CD4-positive, alpha-beta T cell treated with Interleukin-10 for 1 hour (primary cell): ENCODE measurements around the gene GDPGP1.
"Not testable (repeated sequence)": the region's sequence is repeated elsewhere in the genome, so short reads cannot be mapped to it uniquely, and the experiment has no call there.

ENCODE experiments used
- DNase-seq: peaks from one replicate; pipeline ENCODE4 v3.0.0-alpha.2; 2020

The GDPGP1 gene

DNA sequence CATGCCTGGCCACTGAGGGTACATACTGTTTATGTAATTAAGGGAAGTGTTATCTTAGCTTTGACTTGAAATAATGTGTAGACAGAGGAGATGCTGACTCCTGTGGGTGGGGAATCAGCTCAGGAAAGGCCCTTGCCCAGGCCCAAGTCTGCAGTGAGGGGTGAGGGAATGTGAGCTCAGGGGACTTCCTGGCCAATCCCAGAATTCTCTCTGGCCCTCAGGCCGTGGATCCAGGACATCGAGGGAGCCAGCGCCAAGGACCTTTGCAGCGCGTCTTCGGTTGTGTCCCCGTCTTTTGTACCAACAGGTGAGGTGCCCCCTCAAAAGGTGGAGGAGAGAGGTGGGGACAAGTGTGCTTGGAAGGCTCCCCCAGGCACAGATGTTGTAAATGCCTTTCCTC is 6.7 kb upstream of the GDPGP1 start:
- no peak for DNase-seq

- DNase-seq: no peak
These were observed 5.9 kb upstream of the GDPGP1 start for GRCh38 chr15:90227816-90228772.

DNA sequence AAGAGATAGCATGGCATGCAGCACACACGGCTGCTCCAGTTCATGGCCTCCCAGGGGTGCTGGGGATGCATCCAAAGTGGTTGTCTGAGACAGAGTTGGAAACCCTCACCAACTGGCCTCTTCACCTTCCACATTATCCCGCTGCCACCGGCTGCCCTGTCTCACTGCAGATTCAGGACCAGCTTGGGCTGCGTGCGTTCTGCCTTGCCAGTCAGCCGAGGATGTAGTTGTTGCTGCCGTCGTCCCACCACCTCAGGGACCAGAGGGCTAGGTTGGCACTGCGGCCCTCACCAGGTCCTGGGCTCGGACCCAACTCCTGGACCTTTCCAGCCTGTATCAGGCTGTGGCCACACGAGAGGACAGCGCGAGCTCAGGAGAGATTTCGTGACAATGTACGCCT is 5.0 kb upstream of the GDPGP1 start:
- no peak for DNase-seq

DNA sequence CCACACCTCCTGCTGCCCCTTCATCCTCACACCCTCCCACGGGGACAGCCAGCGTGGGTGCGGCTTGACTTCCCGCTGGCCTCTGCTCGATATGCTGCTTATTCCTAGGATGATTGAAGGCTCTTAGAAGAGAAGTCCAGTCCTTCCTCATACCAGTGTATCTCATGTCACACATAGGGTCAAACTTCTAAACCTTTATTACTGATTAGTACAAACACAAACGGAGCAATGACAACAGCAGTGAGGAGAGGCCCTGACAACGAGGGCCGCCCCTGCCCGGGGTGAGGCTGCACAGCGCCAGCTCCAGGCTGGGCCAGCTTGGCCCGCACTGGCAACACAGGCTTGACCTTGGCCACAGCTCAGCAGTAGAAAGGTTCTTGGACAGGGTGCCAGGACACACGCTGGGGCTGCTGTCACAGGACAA is 3.9 kb upstream of the GDPGP1 start:
- DNase-seq: no peak

DNA sequence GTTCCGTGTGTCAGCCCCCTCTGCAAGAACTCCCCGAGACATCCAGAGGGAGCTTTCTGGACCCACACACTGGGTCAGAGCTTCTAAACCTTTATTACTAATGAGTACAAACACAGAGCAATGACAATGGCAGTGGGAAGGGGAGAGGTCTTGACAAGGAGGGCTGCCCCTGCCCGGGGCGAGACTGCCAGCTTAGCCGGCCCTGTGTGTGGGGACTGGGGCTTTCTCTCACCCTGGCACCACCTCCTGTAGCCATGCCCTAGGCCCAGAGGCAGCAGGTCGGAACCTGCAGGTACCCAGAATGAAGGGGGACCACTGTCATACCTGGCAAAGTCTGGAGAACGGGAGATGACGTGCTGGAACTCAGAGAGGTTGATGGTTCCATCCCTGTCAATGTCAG is 3.4 kb upstream of the GDPGP1 start:
- DNase-seq: no peak

GRCh38 chr15:90231028-90232017 is 2.7 kb upstream of the GDPGP1 start:
- DNase-seq: peak; percentile 90

GRCh38 chr15:90232196-90232595 is 1.8 kb upstream of the GDPGP1 start:
- peak; percentile 29 for DNase-seq

GRCh38 chr15:90232941-90233386 is 1.0 kb upstream of the GDPGP1 start:
- DNase-seq: peak; percentile 23

GRCh38 chr15:90233387-90234095 is 468 bp upstream of the GDPGP1 start, which contains the start of gene CIB1:
CIB1 (minus strand) TSS chr15:90233941; CDS start chr15:90233885, 56 bp downstream.
- DNase-seq: peak; percentile 97

DNA sequence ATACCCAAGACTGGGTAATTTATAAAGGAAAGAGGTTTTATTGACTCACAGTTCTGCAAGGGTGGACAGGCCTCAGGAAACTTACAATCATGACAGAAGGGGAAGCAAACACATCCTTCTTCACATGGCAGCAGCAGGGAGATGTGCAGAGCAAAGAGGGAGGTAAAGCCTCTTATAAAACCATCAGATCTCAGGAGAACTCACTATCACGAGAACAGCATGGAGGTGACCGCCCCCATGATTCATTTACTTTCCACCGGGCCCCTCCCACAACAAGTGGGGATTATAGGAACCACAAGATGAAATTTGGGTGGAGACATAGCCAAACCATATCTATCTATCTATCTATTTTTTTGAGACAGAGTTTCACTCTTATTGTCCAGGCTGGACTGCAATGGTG is 5.4 kb downstream of the GDPGP1 start:
- no peak for DNase-seq

GRCh38 chr15:90240856-90241255 is 6.8 kb downstream of the GDPGP1 start:
- no peak for DNase-seq

- DNase-seq: no peak
These were observed 7.6 kb downstream of the GDPGP1 start for GRCh38 chr15:90241343-90242192.

GRCh38 chr15:90243943-90244639 is 10.1 kb downstream of the GDPGP1 start:
- DNase-seq: no peak

- DNase-seq: no peak
These were observed 14.8 kb downstream of the GDPGP1 start for GRCh38 chr15:90248789-90249202.

DNA sequence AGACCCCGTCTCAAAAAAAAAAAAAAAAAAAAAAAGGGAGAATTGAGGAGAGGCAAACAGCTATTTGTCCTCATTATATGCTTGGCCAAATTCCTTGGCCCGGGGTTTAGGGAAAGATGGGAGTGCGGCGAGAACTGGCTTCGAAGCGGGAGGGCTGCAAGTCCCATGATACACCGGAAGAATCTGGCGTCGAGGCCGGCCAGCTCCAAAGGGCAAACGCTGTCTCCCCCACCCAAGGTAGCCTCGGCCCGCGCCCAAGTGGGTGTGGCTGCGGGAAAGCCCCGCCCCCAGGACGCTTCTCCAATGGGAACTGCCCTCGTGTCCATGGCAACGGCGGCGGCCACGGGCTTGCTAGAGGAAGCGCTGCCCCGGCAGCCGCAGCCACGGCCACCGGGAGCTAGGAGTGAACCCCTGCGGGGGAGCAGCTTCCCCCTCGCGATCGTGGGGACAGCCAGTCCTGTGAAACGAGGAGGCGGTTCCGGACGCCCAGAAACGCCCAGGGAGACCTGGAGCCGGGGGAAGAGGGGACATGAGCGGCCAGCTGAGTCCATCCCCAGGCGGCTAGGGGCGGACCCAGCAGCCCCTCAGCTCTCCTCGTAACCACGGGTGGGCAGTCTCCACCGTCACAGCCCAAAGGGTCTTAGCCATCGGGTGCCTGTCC is 15.3 kb downstream of the GDPGP1 start, which contains the start of gene TTLL13:
Gene TTLL13 (plus strand): TSS at position 354 of the 661 bp plus-strand sequence. CDS start 1,075 bp downstream, outside the sequence.
- peak; percentile 74 for DNase-seq

- no peak for DNase-seq
These were observed 23.8 kb downstream of the GDPGP1 start for GRCh38 chr15:90257776-90258175.

- DNase-seq: no peak
These were observed 25.5 kb downstream of the GDPGP1 start for GRCh38 chr15:90259524-90259923.

DNA sequence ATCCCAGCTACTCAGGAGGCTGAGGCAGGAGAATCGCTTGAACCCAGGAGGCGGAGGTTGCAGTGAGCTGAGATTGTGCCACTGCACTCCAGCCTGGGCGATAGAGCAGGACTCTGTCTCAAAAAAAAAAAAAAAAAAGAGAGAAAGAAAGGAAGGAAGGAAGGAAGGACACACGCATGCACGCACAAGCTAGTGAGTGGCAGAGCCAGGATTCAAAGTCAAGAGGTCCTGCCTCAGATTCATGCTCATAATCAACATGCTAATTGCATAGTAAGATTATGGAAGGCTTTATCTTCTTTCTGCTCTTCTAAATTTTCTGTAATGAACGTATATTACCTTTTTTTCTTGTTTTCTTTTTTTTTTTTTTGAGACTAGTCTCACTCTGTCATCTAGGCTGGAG is 26.7 kb downstream of the GDPGP1 start:
- DNase-seq: not testable (repeated sequence)

- DNase-seq: no peak
These were observed 27.8 kb downstream of the GDPGP1 start for GRCh38 chr15:90261811-90262210.

DNA sequence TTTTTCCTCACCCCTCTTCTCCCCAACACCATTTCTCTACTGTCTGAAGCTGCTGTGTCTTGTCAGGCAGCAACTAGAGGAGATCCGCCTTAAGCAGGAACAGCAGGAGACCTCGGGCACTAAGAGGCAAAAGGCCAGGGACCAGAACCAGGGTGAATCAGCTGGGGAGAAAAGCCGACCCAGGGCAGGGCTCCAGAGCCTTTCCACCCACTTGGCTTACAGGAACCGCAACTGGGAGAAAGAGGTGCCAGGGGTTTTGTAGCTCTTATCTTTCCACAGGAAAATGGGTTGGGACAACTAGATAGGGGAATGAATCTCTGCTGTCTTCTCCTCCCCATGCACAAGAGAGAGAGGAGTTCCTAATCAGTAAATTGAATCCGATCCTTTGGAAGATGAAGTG is 28.4 kb downstream of the GDPGP1 start:
- no peak for DNase-seq
